A673 (cell line): ENCODE measurements around the gene CFL1. TPM values are rescaled to one million over a fixed set of nuclear protein-coding genes. Genes with fewer than 3 reads are reported as not detected.

Experiments used
- BruUV-seq: library from RNA; stranded (reverse); fragments of 400-500 nt; replicated peaks from 2 replicates; lab custom pipeline; 2021; lab: Mats Ljungman, UMichigan
- CTCF ChIA-PET: fragments of 300-600 bp; sonication (Branson Sonifier 250); formaldehyde crosslinking; loops from one replicate; lab custom pipeline; 2022; ENCODE audit warnings: antibody characterized with exemption; lab: Charles Lee
- POLR2A ChIA-PET: fragments of 300-600 bp; sonication (Branson Sonifier 250); formaldehyde crosslinking; loops from one replicate; lab custom pipeline; 2022; ENCODE audit warnings: antibody characterized with exemption; ENCODE audit not compliant: low non-redundant PET; lab: Charles Lee
- DNase-seq: peaks from one replicate; pipeline ENCODE4 v3.0.0-alpha.2; 2015; ENCODE audit warnings: low spot score
- H3K27ac ChIP-seq: fragments of 200-600 bp; sonication (generic); 2 replicates; pipeline ENCODE4 v1.5.1; 2016; ENCODE audit warnings: mixed run types, low read depth, mild to moderate bottlenecking, mixed read lengths, antibody characterized with exemption, low read length; ENCODE audit not compliant: poor library complexity, severe bottlenecking
- H3K27me3 ChIP-seq: fragments of 200-600 bp; sonication (generic); replicated peaks from 2 replicates; pipeline ENCODE4 v1.6.1; 2017; ENCODE audit warnings: mixed run types, low read depth, mild to moderate bottlenecking, mixed read lengths, antibody characterized with exemption, low read length; ENCODE audit not compliant: insufficient read depth, poor library complexity
- H3K36me3 ChIP-seq: fragments of 200-600 bp; sonication (generic); 2 replicates; pipeline ENCODE4 v1.6.1; 2016; ENCODE audit warnings: mixed run types, mild to moderate bottlenecking, mixed read lengths, antibody characterized with exemption, low read length; ENCODE audit not compliant: insufficient read depth, poor library complexity, severe bottlenecking
- H3K4me1 ChIP-seq: fragments of 200-600 bp; sonication (generic); 2 replicates; pipeline ENCODE4 v1.6.1; 2017; ENCODE audit warnings: mixed run types, mild to moderate bottlenecking, mixed read lengths, antibody characterized with exemption, low read length; ENCODE audit not compliant: insufficient read depth, poor library complexity, severe bottlenecking
- H3K4me3 ChIP-seq: fragments of 200-600 bp; sonication (generic); 2 replicates; pipeline ENCODE4 v1.5.1; 2016; ENCODE audit warnings: low read depth, mixed run types, mild to moderate bottlenecking, mixed read lengths, low read length; ENCODE audit not compliant: poor library complexity, severe bottlenecking
- H3K9me3 ChIP-seq: fragments of 200-600 bp; sonication (generic); 2 replicates; pipeline ENCODE4 v1.6.1; 2016; ENCODE audit warnings: mixed run types, low read depth, mild to moderate bottlenecking, mixed read lengths, antibody characterized with exemption, low read length; ENCODE audit not compliant: poor library complexity, severe bottlenecking
- CTCF ChIP-seq: fragments of 300-800, 200-600 bp; sonication (generic); conservative IDR thresholded peaks from 2 replicates; pipeline ENCODE4 v1.5.1; 2017; ENCODE audit warnings: low read depth, mild to moderate bottlenecking, antibody characterized with exemption, low read length, moderate library complexity, mixed read lengths
- EZH2 ChIP-seq: fragments of 200-600 bp; sonication (generic); IDR thresholded peaks from 2 replicates; pipeline ENCODE4 v1.6.1; 2017; ENCODE audit warnings: borderline replicate concordance, low read depth, mild to moderate bottlenecking, mixed read lengths, antibody characterized with exemption, low read length; ENCODE audit not compliant: poor library complexity, severe bottlenecking
- intact Hi-C: fragments of 100-400 bp; cut with micrococcal nuclease; formaldehyde crosslinking; loops from one replicate; pipeline ENCODE4 v1.10.0; 2022; ENCODE audit not compliant: unreplicated experiment
- total RNA-seq: library from RNA; stranded (reverse); gene quantifications from 2 replicates; pipeline ENCODE4 v1.2.3, GENCODE V29; 2021

Gene CFL1
- total RNA-seq, 1 experiment from 2014 or later, result 1,649 TPM

- no TSS peak for BruUV-seq
- Histone ChIP-seq H3K27me3 (no peaks in the 10 kb centered on the region), H3K27ac (no peak overlapping the region), H3K4me3 (no peak overlapping the region), H3K36me3 (no peaks in the 10 kb centered on the region), H3K9me3 (no peaks in the 10 kb centered on the region), H3K4me1 (no peaks in the 10 kb centered on the region)
- no peak for DNase-seq
- intact Hi-C loops, result no loop called here
- ChIA-PET POLR2A (no interaction called here), CTCF (interaction anchor here (0.6 to 1.0 kb wide), 2 partner anchors 31 to 42 kb away, joined by 3 to 7 read pairs; no protein-coding TSS in a partner anchor)
- TF ChIP-seq EZH2 (no peak), CTCF (no peak)
Measured at GRCh38 chr11:65821107-65821506, 36.9 kb downstream of the CFL1 start.

- Histone ChIP-seq H3K36me3 (no peaks in the 10 kb centered on the region), H3K9me3 (no peaks in the 10 kb centered on the region), H3K27me3 (no peaks in the 10 kb centered on the region), H3K4me3 (peak overlapping the region; percentile 59), H3K4me1 (no peaks in the 10 kb centered on the region), H3K27ac (no peak overlapping the region)
- BruUV-seq, result no TSS peak
- ChIA-PET CTCF (interaction anchor here (0.6 to 1.8 kb wide), 8 partner anchors 20 to 261 kb away, joined by 3 to 12 read pairs (median 6); partner anchors contain the start of gene KAT5), POLR2A (no interaction called here)
- peak; percentile 91 for DNase-seq
- no peak for TF ChIP-seq EZH2
- TF ChIP-seq CTCF, result peak; percentile 97
- intact Hi-C loops, result loop anchor here (2.0 to 5.0 kb wide), 2 partner anchors 36 to 105 kb away; partner anchors contain the start of genes AP5B1 and KAT5
Measured at GRCh38 chr11:65817835-65818680, 39.9 kb downstream of the CFL1 start.

- H3K4me1 ChIP-seq, result no peaks in the 10 kb centered on the region
- no peaks in the 10 kb centered on the region for H3K9me3 ChIP-seq
- ChIA-PET POLR2A (no interaction called here), CTCF (interaction anchor here (0.6 to 1.8 kb wide), 7 partner anchors 19 to 260 kb away, joined by 3 to 12 read pairs (median 5); partner anchors contain the start of gene KAT5)
- TF ChIP-seq CTCF, result no peak
- TF ChIP-seq EZH2, result no peak
- DNase-seq, result peak; percentile 23
- no TSS peak for BruUV-seq
- no peaks in the 10 kb centered on the region for H3K27me3 ChIP-seq
- H3K36me3 ChIP-seq, result no peaks in the 10 kb centered on the region
- intact Hi-C loops, result loop anchor here (5.0 kb wide), 1 partner anchor 35 kb away; the partner anchor contains the start of gene AP5B1
- H3K4me3 ChIP-seq, result peak overlapping the region; percentile 59
- no peak overlapping the region for H3K27ac ChIP-seq
Measured at GRCh38 chr11:65817312-65817834, 40.6 kb downstream of the CFL1 start.
